Activated T-cell treated with anti-CD3 and anti-CD28 coated beads for 24 hours (primary cell): Measurements from ENCODE around the gene TMEM221.
A peak's percentile ranks its signal among the peaks of the same experiment; 100 is the strongest.

Source experiments
- DNase-seq: peaks from one replicate; pipeline ENCODE4 v3.0.0-alpha.2; 2020; ENCODE audit warnings: low read depth

Gene TMEM221

GRCh38 chr19:17473041-17473440 is 24.6 kb upstream of the TMEM221 start:
- no peak for DNase-seq

GRCh38 chr19:17471410-17472125 is 23.1 kb upstream of the TMEM221 start:
- DNase-seq = no peak

GRCh38 chr19:17470068-17470841 is 21.8 kb upstream of the TMEM221 start, which contains the start of gene SLC27A1:
Gene SLC27A1 (plus strand): TSS chr19:17470524. CDS start chr19:17470541, 17 bp downstream.
- DNase-seq = peak; percentile 83

GRCh38 chr19:17469481-17470067 is 21.1 kb upstream of the TMEM221 start:
- peak; percentile 83 for DNase-seq

- DNase-seq = no peak
These were observed 20.6 kb upstream of the TMEM221 start for GRCh38 chr19:17469092-17469480.

- no peak for DNase-seq
These were observed 20.0 kb upstream of the TMEM221 start for GRCh38 chr19:17468302-17469091.

- DNase-seq = no peak
These were observed 19.2 kb upstream of the TMEM221 start for GRCh38 chr19:17467471-17468301.

- DNase-seq = no peak
These were observed 18.0 kb upstream of the TMEM221 start for GRCh38 chr19:17466487-17466850.

- no peak for DNase-seq
These were observed 12.1 kb upstream of the TMEM221 start, which contains the start of gene NXNL1 for GRCh38 chr19:17460372-17461230. Gene NXNL1 (minus strand): TSS chr19:17460926. CDS start chr19:17460869, 57 bp downstream.

GRCh38 chr19:17458970-17459369 is 10.5 kb upstream of the TMEM221 start:
- no peak for DNase-seq

- no peak for DNase-seq
These were observed 9.1 kb upstream of the TMEM221 start for GRCh38 chr19:17457616-17458015.

- DNase-seq = no peak
These were observed 7.7 kb upstream of the TMEM221 start for GRCh38 chr19:17456127-17456526.

- no peak for DNase-seq
These were observed 7.0 kb upstream of the TMEM221 start for GRCh38 chr19:17455308-17456123.

GRCh38 chr19:17454576-17455071 is 6.2 kb upstream of the TMEM221 start:
- no peak for DNase-seq

- no peak for DNase-seq
These were observed 3.4 kb upstream of the TMEM221 start for GRCh38 chr19:17451820-17452219.

GRCh38 chr19:17450264-17451075 is 2.0 kb upstream of the TMEM221 start:
- peak; percentile 47 for DNase-seq

- DNase-seq = no peak
These were observed 751 bp downstream of the TMEM221 start for GRCh38 chr19:17447704-17448130.

- DNase-seq = no peak
These were observed 2.8 kb downstream of the TMEM221 start for GRCh38 chr19:17445526-17446165.
